GM15510 (cell line): ENCODE results near the gene DCPS.

Source experiments
- POLR2A ChIP-seq: IDR thresholded peaks from 3 replicates; pipeline ENCODE4 v1.6.1; 2011; ENCODE audit warnings: borderline replicate concordance; ENCODE audit not compliant: insufficient read length; ENCODE audit errors: extremely low read depth

DCPS gene

GRCh38 chr11:126347751-126348668 is 44.1 kb downstream of the DCPS start:
- TF ChIP-seq POLR2A: no peak

- TF ChIP-seq POLR2A: no peak
These were observed 45.1 kb downstream of the DCPS start for GRCh38 chr11:126348806-126349582.

GRCh38 chr11:126350836-126351235 is 47.0 kb downstream of the DCPS start:
- no peak for TF ChIP-seq POLR2A

- no peak for TF ChIP-seq POLR2A
These were observed 48.3 kb downstream of the DCPS start for GRCh38 chr11:126352163-126352562.

- no peak for TF ChIP-seq POLR2A
These were observed 49.3 kb downstream of the DCPS start for GRCh38 chr11:126352934-126353801.

GRCh38 chr11:126354631-126355323 is 50.9 kb downstream of the DCPS start:
- no peak for TF ChIP-seq POLR2A

- TF ChIP-seq POLR2A: peak; percentile 47
These were observed 51.6 kb downstream of the DCPS start, which contains the start of gene ST3GAL4 for GRCh38 chr11:126355324-126355925. Gene ST3GAL4, plus strand, starts transcription at chr11:126355686. Its CDS starts 50,470 bp downstream, at chr11:126406156.

GRCh38 chr11:126355926-126356897 is 52.4 kb downstream of the DCPS start:
- TF ChIP-seq POLR2A: no peak

GRCh38 chr11:126357055-126357962 is 53.4 kb downstream of the DCPS start:
- no peak for TF ChIP-seq POLR2A

GRCh38 chr11:126357969-126358762 is 54.3 kb downstream of the DCPS start:
- no peak for TF ChIP-seq POLR2A

- TF ChIP-seq POLR2A: no peak
These were observed 54.9 kb downstream of the DCPS start for GRCh38 chr11:126358763-126359160.

GRCh38 chr11:126359431-126360048 is 55.7 kb downstream of the DCPS start:
- TF ChIP-seq POLR2A: no peak
